Mucosa of stomach (tissue), 1 donor: Measurements from ENCODE around the gene HPRT1.

ENCODE experiments used
- H3K27me3 ChIP-seq: one replicate; pipeline ENCODE4 v1.7.0; 2013; ENCODE audit warnings: mild to moderate bottlenecking, low read length; ENCODE audit not compliant: control insufficient read depth, insufficient read depth
- H3K36me3 ChIP-seq: one replicate; pipeline ENCODE4 v1.7.0; 2013; ENCODE audit warnings: low read length; ENCODE audit not compliant: control insufficient read depth, insufficient read depth
- H3K4me1 ChIP-seq: one replicate; pipeline ENCODE4 v1.7.0; 2013; ENCODE audit warnings: mild to moderate bottlenecking, low read length; ENCODE audit not compliant: control insufficient read depth, insufficient read depth
- H3K4me3 ChIP-seq: one replicate; pipeline ENCODE4 v1.7.0; 2013; ENCODE audit warnings: low read length
- H3K9ac ChIP-seq: one replicate; pipeline ENCODE4 v1.7.0; 2013; ENCODE audit warnings: mild to moderate bottlenecking, low read length, moderate library complexity
- H3K9me3 ChIP-seq: one replicate; pipeline ENCODE4 v1.7.0; 2013; ENCODE audit warnings: mild to moderate bottlenecking, low read length, moderate library complexity; ENCODE audit not compliant: control insufficient read depth
- donor health status: Pancreatic carcinoma.

HPRT1 gene

DNA sequence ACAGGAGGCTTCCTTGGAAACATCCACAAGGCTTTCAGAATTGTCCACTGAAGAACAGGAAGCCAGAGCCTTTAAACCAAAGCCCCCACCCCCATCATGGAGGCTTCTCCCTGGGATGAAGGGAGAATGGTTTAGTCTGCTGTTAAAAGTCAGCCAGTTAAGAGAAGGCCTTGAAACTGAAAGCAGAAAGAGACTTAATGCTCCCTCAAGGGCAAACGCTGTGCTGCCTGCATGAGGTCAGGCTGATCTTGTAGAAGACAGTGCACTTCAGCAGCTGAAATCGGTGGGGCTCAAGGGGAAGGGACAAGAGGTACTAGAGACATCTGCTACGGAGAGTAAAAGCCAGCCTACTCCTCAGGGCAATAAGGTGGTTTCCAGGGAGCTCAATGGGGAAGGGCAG is 69.0 kb downstream of the HPRT1 start:
- no peak overlapping the region for H3K9ac ChIP-seq
- no peaks in the 10 kb centered on the region for H3K9me3 ChIP-seq
- H3K36me3 ChIP-seq = no peaks in the 10 kb centered on the region
- no peak overlapping the region for H3K4me3 ChIP-seq
- peaks cover 4% of the 10 kb centered on the region for H3K4me1 ChIP-seq
- no peaks in the 10 kb centered on the region for H3K27me3 ChIP-seq

DNA sequence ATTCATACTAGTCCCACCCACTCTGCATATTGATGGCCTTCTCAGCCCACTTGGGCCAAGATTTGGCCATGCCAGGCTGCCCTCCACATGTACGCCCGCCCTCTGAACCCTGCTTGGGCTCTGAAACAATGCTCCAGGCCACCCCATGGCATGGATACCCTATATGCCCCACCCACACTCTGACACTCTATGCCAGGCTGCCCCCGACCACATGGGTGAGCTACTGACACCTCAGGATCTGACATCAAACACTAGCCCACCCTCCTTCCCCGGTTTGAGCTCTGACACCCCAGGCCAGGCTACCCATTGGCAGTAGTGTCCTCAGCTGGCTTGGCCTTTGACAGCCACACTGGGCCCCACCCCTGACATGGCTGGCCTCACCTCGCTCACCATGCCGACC is 69.5 kb downstream of the HPRT1 start:
- H3K4me1 ChIP-seq = peaks cover 4% of the 10 kb centered on the region
- no peak overlapping the region for H3K9ac ChIP-seq
- no peaks in the 10 kb centered on the region for H3K27me3 ChIP-seq
- no peaks in the 10 kb centered on the region for H3K9me3 ChIP-seq
- H3K4me3 ChIP-seq = no peak overlapping the region
- no peaks in the 10 kb centered on the region for H3K36me3 ChIP-seq

GRCh38 chrX:134530845-134531244 is 70.9 kb downstream of the HPRT1 start:
- no peak overlapping the region for H3K9ac ChIP-seq
- no peaks in the 10 kb centered on the region for H3K36me3 ChIP-seq
- peaks cover 4% of the 10 kb centered on the region for H3K4me1 ChIP-seq
- H3K4me3 ChIP-seq = no peak overlapping the region
- H3K9me3 ChIP-seq = no peaks in the 10 kb centered on the region
- H3K27me3 ChIP-seq = no peaks in the 10 kb centered on the region

DNA sequence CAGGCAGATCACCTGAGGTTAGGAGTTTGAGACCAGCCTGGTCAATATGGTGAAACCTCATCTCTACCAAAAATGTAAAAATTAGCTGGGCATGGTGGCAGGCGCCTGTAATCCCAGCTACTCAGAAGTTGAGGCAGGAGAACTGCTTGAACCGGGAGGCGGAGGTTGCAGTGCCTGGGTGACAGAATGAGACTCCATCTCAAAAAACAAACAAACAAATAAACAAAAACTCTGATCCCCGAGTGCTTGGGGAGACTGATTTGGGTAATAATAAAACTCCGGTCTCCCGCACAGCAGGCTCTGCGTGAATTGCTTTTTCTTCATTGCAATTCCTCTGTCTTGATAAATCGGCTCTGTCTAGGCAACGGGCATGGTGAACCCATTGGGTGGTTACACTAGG is 73.4 kb downstream of the HPRT1 start:
- peaks cover 6% of the 10 kb centered on the region for H3K4me1 ChIP-seq
- H3K9me3 ChIP-seq = no peaks in the 10 kb centered on the region
- H3K36me3 ChIP-seq = no peaks in the 10 kb centered on the region
- no peak overlapping the region for H3K9ac ChIP-seq
- no peak overlapping the region for H3K4me3 ChIP-seq
- H3K27me3 ChIP-seq = no peaks in the 10 kb centered on the region

DNA sequence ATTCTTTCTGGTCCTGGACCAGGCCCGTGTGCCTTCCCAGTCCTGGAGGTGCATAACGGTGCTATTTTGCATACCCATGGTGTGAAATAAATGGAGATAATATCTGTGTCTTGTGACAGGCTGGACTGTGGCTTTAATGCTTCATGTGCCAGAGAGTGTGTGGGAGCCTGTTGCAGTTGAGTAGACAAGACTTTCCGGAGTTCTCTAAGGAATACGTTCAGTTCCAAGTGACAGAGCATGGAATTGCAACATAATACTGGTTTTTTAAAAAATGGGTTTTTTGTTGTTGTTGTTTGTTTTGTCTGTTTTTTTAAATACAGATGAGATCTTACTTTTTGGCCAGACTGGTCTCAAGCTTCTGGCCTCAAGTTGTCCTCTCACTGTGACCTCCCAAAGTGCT is 74.0 kb downstream of the HPRT1 start:
- H3K9me3 ChIP-seq = no peaks in the 10 kb centered on the region
- peaks cover 6% of the 10 kb centered on the region for H3K4me1 ChIP-seq
- H3K4me3 ChIP-seq = no peak overlapping the region
- H3K36me3 ChIP-seq = no peaks in the 10 kb centered on the region
- H3K27me3 ChIP-seq = no peaks in the 10 kb centered on the region
- no peak overlapping the region for H3K9ac ChIP-seq

DNA sequence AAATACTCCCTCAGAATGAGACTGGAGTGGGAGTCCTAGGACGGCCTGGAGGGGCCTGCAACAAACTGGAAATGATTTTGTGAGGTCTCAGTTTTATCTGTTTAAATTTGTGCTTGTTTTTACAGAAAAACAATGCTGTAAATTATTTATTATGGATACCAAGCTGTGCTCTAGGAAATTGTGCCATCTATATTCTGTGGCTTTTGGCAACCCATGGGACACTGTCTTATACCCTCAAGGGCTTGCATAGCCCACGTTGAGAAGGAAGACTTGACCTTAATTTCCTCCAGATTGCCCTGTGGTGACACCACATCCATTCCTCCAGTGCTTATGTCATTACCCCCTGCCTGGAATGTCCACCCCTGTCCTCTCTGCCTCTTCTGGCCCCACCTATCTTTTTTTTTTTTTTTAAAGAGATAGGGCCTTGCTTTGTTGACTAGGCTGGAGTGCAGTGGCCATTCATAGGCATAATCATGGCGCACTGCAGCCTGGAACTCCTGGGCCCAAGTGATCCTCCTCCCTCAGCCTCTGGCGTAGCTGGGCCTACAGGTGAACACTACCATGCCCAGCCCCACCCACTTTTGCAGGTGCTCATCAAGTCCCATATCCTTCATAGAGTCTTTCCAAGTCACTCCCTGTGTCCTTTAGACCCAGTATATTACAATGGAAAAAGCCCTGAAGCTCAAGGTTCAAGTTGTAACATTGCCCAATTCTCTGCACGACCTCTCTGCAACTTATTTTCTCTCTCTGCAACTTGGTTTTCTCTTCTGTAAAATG is 77.4 kb downstream of the HPRT1 start:
- Histone ChIP-seq H3K4me1 (peaks cover 3% of the 10 kb centered on the region), H3K27me3 (no peaks in the 10 kb centered on the region), H3K36me3 (no peaks in the 10 kb centered on the region), H3K9me3 (no peaks in the 10 kb centered on the region), H3K9ac (no peak overlapping the region), H3K4me3 (no peak overlapping the region)

- Histone ChIP-seq H3K9me3 (no peaks in the 10 kb centered on the region), H3K4me3 (no peak overlapping the region), H3K36me3 (no peaks in the 10 kb centered on the region), H3K9ac (no peak overlapping the region), H3K4me1 (peaks cover 3% of the 10 kb centered on the region), H3K27me3 (no peaks in the 10 kb centered on the region)
Measured at GRCh38 chrX:134538316-134538715, 78.4 kb downstream of the HPRT1 start.

DNA sequence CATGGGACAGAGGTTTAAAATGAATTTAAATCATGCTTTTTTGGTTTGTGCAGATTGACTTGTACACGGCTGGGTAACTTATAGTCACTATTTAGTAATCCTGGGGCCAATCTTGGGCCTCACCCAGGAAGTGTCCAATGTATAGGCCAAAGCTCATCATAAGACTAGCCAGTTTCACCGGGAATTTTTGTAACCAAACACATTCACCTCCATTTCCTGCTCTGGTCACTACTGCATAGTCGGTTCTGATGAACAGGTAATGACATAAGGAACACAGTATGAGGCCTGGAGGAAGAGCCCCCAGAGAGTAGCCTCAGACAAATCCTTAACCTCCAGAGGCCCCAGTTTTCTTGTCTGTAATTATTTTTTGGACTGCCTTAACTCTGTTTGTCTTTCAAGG is 81.9 kb downstream of the HPRT1 start:
- Histone ChIP-seq H3K4me3 (no peak overlapping the region), H3K27me3 (peaks cover 27% of the 10 kb centered on the region), H3K9me3 (no peaks in the 10 kb centered on the region), H3K4me1 (peaks cover 3% of the 10 kb centered on the region), H3K36me3 (no peaks in the 10 kb centered on the region), H3K9ac (no peak overlapping the region)

GRCh38 chrX:134542485-134542884 is 82.5 kb downstream of the HPRT1 start:
- H3K36me3 ChIP-seq = no peaks in the 10 kb centered on the region
- no peak overlapping the region for H3K9ac ChIP-seq
- peaks cover 33% of the 10 kb centered on the region for H3K27me3 ChIP-seq
- H3K4me1 ChIP-seq = no peaks in the 10 kb centered on the region
- no peaks in the 10 kb centered on the region for H3K9me3 ChIP-seq
- no peak overlapping the region for H3K4me3 ChIP-seq

GRCh38 chrX:134543288-134543687 is 83.3 kb downstream of the HPRT1 start:
- peaks cover 41% of the 10 kb centered on the region for H3K27me3 ChIP-seq

DNA sequence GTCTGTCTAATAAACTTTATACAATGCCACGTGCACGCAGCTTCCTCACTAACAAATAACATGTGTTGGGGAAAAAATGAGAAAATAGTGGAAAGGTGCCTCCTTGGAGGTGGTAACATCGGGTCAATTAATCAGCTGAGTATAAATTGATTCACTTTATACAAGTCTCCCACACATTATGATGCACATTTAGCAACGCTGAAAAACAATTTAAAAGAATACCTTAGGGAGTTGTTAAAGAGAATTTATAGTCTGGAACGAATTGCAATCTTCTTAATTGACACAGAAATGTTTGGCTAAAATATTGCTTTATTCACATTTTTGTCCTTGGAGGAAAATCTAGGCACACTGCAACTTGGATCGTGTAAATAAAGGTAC is 84.2 kb downstream of the HPRT1 start:
- H3K4me3 ChIP-seq = no peak overlapping the region
- no peaks in the 10 kb centered on the region for H3K36me3 ChIP-seq
- peaks cover 49% of the 10 kb centered on the region for H3K27me3 ChIP-seq
- no peaks in the 10 kb centered on the region for H3K9me3 ChIP-seq
- no peaks in the 10 kb centered on the region for H3K4me1 ChIP-seq
- no peak overlapping the region for H3K9ac ChIP-seq

More at GRCh38 chrX:134543288-134543687, 83.3 kb downstream of the HPRT1 start:
- no peaks in the 10 kb centered on the region for H3K36me3 ChIP-seq
- H3K4me1 ChIP-seq = no peaks in the 10 kb centered on the region
- H3K4me3 ChIP-seq = no peak overlapping the region
- H3K9me3 ChIP-seq = no peaks in the 10 kb centered on the region
- no peak overlapping the region for H3K9ac ChIP-seq

- Histone ChIP-seq H3K36me3 (no peaks in the 10 kb centered on the region), H3K4me3 (no peak overlapping the region), H3K27me3 (peaks cover 54% of the 10 kb centered on the region), H3K9ac (no peak overlapping the region), H3K9me3 (no peaks in the 10 kb centered on the region), H3K4me1 (no peaks in the 10 kb centered on the region)
Measured at GRCh38 chrX:134544513-134545151, 84.7 kb downstream of the HPRT1 start.
